OCI-LY3 (cell line): ENCODE measurements around the gene LRTM2.

ENCODE experiments used
- H2AFZ ChIP-seq: fragments of 200-600, 300-600 bp; shearing (Covaris generic); 2 replicates; pipeline ENCODE4 v1.6.0; 2014; ENCODE audit warnings: antibody characterized with exemption, low read depth, low read length
- H3K27ac ChIP-seq: fragments of 200-600, 300-600 bp; sonication (generic); 2 replicates; pipeline ENCODE4 v1.5.1; 2014; ENCODE audit warnings: mild to moderate bottlenecking, low read length, moderate library complexity, mixed read lengths
- H3K27me3 ChIP-seq: fragments of 200-600, 300-600 bp; sonication (generic); 2 replicates; pipeline ENCODE4 v1.6.1; 2014; ENCODE audit warnings: low read depth, low read length, mixed read lengths
- H3K36me3 ChIP-seq: fragments of 200-600, 300-600 bp; sonication (generic); replicated peaks from 2 replicates; pipeline ENCODE3; 2014; ENCODE audit warnings: low read depth, low read length, mixed read lengths
- H3K4me1 ChIP-seq: fragments of 300-600, 200-600 bp; sonication (generic); 2 replicates; pipeline ENCODE4 v1.6.1; 2014; ENCODE audit warnings: low read length, mixed read lengths
- H3K4me2 ChIP-seq: fragments of 200-600, 300-600 bp; sonication (generic); 2 replicates; pipeline ENCODE4 v1.6.1; 2014; ENCODE audit warnings: low read length, mixed read lengths
- H3K4me3 ChIP-seq: fragments of 300-600, 200-600 bp; sonication (generic); 2 replicates; pipeline ENCODE4 v1.5.1; 2014; ENCODE audit warnings: antibody characterized with exemption, mild to moderate bottlenecking, low read length, moderate library complexity
- H3K79me2 ChIP-seq: fragments of 300-600, 200-600 bp; shearing (Covaris generic); 2 replicates; pipeline ENCODE4 v1.6.1; 2014; ENCODE audit warnings: mild to moderate bottlenecking, low read length, mixed read lengths
- H3K9ac ChIP-seq: fragments of 300-600, 200-600 bp; shearing (Covaris generic); 2 replicates; pipeline ENCODE4 v1.6.0; 2014; ENCODE audit warnings: mild to moderate bottlenecking, low read length, moderate library complexity
- H3K9me3 ChIP-seq: fragments of 200-600, 300-600 bp; shearing (Covaris generic); 2 replicates; pipeline ENCODE4 v1.6.1; 2014; ENCODE audit warnings: low read length, mixed read lengths; ENCODE audit not compliant: insufficient read depth
- H4K20me1 ChIP-seq: fragments of 200-600, 300-600 bp; sonication (generic); 2 replicates; pipeline ENCODE4 v1.6.1; 2016; ENCODE audit warnings: low read length, mixed read lengths; ENCODE audit not compliant: insufficient read depth
- EZH2phosphoT487 ChIP-seq: fragments of 200-600 bp; shearing (Covaris generic); IDR thresholded peaks from 2 replicates; pipeline ENCODE4 v1.6.1; 2018; ENCODE audit warnings: antibody characterized with exemption, mixed run types, low read depth
- TF ChIP-seq, protein P1 (sequence below): fragments of 200-600, 300-600 bp; sonication (generic); IDR thresholded peaks from 2 replicates; pipeline ENCODE4 v1.5.1; 2014; ENCODE audit warnings: antibody characterized with exemption, low read length, low read depth

Gene LRTM2

DNA sequence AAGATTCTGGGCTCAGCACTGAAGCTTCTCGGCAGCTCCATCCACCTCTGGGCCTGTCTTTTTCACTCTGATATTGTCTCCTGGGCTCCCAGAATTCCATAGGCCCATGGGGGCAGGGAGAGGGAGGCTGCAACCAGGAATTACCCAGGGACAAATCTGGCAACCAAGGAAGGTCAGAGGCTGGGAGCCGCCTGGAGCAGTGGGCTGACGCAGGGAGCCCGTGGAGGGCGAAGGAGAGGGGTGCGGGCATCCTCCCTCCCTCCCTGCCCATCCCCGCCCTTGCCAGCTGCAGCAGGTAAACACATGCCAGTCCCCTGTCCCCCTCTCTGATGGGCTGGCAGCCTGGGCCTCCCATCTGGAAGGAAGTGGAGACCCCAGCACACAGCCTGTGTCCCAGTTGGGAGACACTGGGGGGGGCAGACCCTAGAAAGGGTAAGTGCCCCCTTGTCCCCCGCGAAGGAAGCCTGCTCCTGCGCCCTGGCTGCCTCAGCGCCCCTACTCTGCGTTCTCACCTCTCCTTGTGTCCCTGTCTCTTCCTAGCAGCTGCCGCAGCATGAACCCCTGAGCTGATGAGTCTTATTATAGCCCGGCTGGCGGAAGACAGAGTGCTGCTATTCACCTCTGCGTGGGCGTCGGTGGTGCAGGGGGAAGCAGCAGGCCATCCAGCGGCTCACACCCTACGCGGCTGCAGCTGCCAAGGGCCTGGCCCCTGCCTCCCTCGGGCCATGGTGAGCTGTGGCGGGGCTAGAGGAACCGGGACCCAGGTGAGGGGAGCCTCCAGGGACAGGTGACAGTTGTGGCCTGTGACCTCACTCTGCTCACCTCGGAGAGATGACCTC, 6.7 kb downstream of the LRTM2 start:
- H3K79me2 ChIP-seq = no peaks in the 10 kb centered on the region
- no peak overlapping the region for H3K4me3 ChIP-seq
- no peak overlapping the region for H3K4me2 ChIP-seq
- no peak overlapping the region for H3K27ac ChIP-seq
- H3K4me1 ChIP-seq = no peaks in the 10 kb centered on the region
- TF ChIP-seq, protein P1, sequence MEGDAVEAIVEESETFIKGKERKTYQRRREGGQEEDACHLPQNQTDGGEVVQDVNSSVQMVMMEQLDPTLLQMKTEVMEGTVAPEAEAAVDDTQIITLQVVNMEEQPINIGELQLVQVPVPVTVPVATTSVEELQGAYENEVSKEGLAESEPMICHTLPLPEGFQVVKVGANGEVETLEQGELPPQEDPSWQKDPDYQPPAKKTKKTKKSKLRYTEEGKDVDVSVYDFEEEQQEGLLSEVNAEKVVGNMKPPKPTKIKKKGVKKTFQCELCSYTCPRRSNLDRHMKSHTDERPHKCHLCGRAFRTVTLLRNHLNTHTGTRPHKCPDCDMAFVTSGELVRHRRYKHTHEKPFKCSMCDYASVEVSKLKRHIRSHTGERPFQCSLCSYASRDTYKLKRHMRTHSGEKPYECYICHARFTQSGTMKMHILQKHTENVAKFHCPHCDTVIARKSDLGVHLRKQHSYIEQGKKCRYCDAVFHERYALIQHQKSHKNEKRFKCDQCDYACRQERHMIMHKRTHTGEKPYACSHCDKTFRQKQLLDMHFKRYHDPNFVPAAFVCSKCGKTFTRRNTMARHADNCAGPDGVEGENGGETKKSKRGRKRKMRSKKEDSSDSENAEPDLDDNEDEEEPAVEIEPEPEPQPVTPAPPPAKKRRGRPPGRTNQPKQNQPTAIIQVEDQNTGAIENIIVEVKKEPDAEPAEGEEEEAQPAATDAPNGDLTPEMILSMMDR = no peak
- TF ChIP-seq EZH2phosphoT487 = no peak
- no peak overlapping the region for H2AFZ ChIP-seq
- H4K20me1 ChIP-seq = no peaks in the 10 kb centered on the region
- H3K36me3 ChIP-seq = no peaks in the 10 kb centered on the region
- no peak overlapping the region for H3K9ac ChIP-seq
- peaks cover 4% of the 10 kb centered on the region; the same call in 1 of the 2 replicates for H3K27me3 ChIP-seq
- H3K9me3 ChIP-seq = no peaks in the 10 kb centered on the region

DNA sequence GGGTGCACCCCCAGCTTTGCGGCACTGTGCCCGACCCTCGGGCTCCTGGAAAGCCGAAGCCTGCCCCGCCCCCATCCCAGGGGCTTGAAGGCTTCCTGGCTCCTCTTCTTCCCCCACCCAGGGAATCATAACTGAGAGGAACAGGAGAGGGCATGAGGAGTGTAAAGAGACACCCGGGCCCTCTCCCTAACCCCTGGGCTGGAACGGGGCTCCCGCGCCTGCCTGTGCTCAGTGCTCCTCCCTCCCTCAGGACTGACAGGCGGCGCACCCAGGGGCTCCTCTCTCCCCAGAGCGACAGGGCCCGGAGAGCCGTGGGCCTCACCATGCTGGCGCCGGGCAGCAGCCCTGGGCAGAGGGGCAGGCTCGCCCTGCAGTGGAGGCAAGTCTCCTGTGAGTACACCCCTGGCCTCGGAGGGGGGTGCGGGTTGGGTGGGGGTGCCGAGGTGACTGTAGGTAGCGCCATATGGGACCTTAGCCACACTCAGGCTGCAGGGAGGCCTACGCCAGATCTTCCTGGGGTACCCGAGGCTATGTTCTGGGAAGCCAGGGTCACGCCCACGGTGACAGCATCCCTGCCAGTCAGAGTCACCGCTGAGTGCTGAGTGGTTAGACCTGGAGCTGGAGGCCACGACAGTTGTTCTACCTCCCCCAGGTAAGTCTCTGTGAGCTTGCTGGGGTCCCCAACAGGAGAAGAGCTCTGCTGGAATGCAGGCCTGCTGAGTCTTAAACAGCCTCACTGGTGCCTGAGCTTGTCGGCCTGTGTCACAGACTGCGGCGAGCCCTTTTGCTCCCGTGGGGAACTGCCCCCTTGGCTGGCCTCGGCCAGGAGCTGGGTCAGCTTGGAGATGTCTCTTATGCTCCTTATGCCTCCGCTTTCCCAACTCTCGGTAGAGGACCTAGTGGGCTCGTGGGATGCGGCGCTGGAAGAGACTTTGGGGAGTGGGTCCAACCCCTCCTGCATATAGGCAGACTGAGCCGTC, 7.8 kb downstream of the LRTM2 start:
- Histone ChIP-seq H3K4me3 (no peak overlapping the region), H3K4me2 (no peak overlapping the region), H3K36me3 (no peaks in the 10 kb centered on the region), H3K9ac (no peak overlapping the region), H3K27me3 (peaks cover 5% of the 10 kb centered on the region; the same call in 1 of the 2 replicates), H4K20me1 (no peaks in the 10 kb centered on the region), H3K4me1 (no peaks in the 10 kb centered on the region), H2AFZ (no peak overlapping the region), H3K79me2 (no peaks in the 10 kb centered on the region), H3K27ac (no peak overlapping the region), H3K9me3 (no peaks in the 10 kb centered on the region)
- no peak for TF ChIP-seq EZH2phosphoT487
- TF ChIP-seq, protein P1 = no peak

DNA sequence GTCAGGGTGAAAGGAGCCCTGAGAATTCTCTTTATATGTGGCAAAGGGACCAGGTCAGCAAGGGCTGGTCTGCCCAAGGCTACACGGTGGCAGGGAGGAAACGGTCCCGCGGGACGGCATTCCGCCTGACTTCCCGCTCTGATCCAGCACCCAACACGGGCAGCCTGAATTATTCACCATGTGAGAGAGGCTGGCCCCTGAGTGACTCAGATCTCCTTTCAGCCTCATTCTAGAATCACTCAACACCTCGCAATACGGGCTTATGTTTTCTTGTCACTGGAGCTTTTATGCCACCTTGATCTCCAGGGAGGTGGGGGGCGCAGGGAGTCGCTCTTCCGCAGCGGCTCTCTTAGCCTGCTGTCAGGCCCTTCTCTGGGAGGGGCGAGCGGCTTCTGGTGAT, 8.5 kb downstream of the LRTM2 start:
- H2AFZ ChIP-seq = no peak overlapping the region
- H3K9me3 ChIP-seq = no peaks in the 10 kb centered on the region
- H3K4me3 ChIP-seq = no peak overlapping the region
- no peaks in the 10 kb centered on the region for H3K36me3 ChIP-seq
- no peak overlapping the region for H3K9ac ChIP-seq
- no peak for TF ChIP-seq EZH2phosphoT487
- TF ChIP-seq, protein P1 = no peak
- no peaks in the 10 kb centered on the region for H3K4me1 ChIP-seq
- H3K27ac ChIP-seq = no peak overlapping the region
- H3K27me3 ChIP-seq = peaks cover 5% of the 10 kb centered on the region; the same call in 1 of the 2 replicates
- no peaks in the 10 kb centered on the region for H4K20me1 ChIP-seq
- no peaks in the 10 kb centered on the region for H3K79me2 ChIP-seq
- no peak overlapping the region for H3K4me2 ChIP-seq
